Fibroblast of lung (primary cell): ENCODE results near the gene ZDHHC9. TPM values are rescaled to one million over a fixed set of nuclear protein-coding genes. Genes with fewer than 3 reads are reported as not detected.

Source experiments
- DNase-seq, 2 donors: peaks; one replicate each; pipeline versions ENCODE4 v3.0.0 to v3.0.0-alpha.2; 2010; ENCODE audit warnings: low read depth in 2 of 2
- H2AFZ ChIP-seq: 2 replicates; pipeline ENCODE4 v1.5.1; 2012; ENCODE audit warnings: low read length, control low read depth, inconsistent platforms
- H3K27ac ChIP-seq: 2 replicates; pipeline ENCODE4 v1.5.1; 2011; ENCODE audit warnings: low read length, control low read depth; ENCODE audit not compliant: insufficient read depth
- H3K27me3 ChIP-seq: 2 replicates; pipeline ENCODE4 v1.5.1; 2011; ENCODE audit warnings: mild to moderate bottlenecking, low read length; ENCODE audit not compliant: control insufficient read depth, insufficient read depth
- H3K36me3 ChIP-seq: 2 replicates; pipeline ENCODE4 v1.5.1; 2011; ENCODE audit warnings: low read length; ENCODE audit not compliant: control insufficient read depth, insufficient read depth
- H3K4me1 ChIP-seq: 2 replicates; pipeline ENCODE4 v1.5.1; 2011; ENCODE audit warnings: low read length; ENCODE audit not compliant: control insufficient read depth, insufficient read depth; ENCODE audit errors: extremely low read depth
- H3K4me2 ChIP-seq: 2 replicates; pipeline ENCODE4 v1.5.1; 2011; ENCODE audit warnings: low read length, control low read depth; ENCODE audit not compliant: insufficient read depth; ENCODE audit errors: extremely low read depth
- H3K4me3 ChIP-seq, 4 experiments: fragments of 200-600 bp in 1 of 4; sonication (generic) in 1 of 4; replicated peaks in 1 of 4; 2 replicates each; pipeline ENCODE4 v1.5.1; 2011 to 2016; ENCODE audit warnings: low read length in 4 of 4, low read depth in 3 of 4, mild to moderate bottlenecking in 3 of 4, control low read depth in 2 of 4, inconsistent platforms in 1 of 4, mixed read lengths in 1 of 4; ENCODE audit not compliant: insufficient read depth in 1 of 4; ENCODE audit errors: control extremely low read depth in 1 of 4
- H3K79me2 ChIP-seq: 2 replicates; pipeline ENCODE4 v1.5.1; 2012; ENCODE audit warnings: mild to moderate bottlenecking, low read length, inconsistent platforms; ENCODE audit not compliant: control insufficient read depth, insufficient read depth
- H3K9ac ChIP-seq: 2 replicates; pipeline ENCODE4 v1.5.1; 2011; ENCODE audit warnings: mild to moderate bottlenecking, low read length, control low read depth; ENCODE audit not compliant: insufficient read depth
- H3K9me3 ChIP-seq: 2 replicates; pipeline ENCODE4 v1.5.1; 2012; ENCODE audit warnings: low read depth, low read length; ENCODE audit not compliant: control insufficient read depth, insufficient read depth
- H4K20me1 ChIP-seq: 2 replicates; pipeline ENCODE4 v1.5.1; 2011; ENCODE audit warnings: low read length; ENCODE audit not compliant: control insufficient read depth, insufficient read depth; ENCODE audit errors: extremely low read depth
- EZH2 ChIP-seq: IDR thresholded peaks from 2 replicates; pipeline ENCODE4 v1.5.1; 2012; ENCODE audit warnings: low read length, control low read depth, mild to moderate bottlenecking; ENCODE audit errors: missing control alignments
- polyA plus RNA-seq, 2 donors: library from polyadenylated mRNA; depleted of rRNA in 1 of 2; stranded (reverse) in 1 of 2; unstranded in 1 of 2; fragments of >200 nt; gene quantifications; 2 replicates each; pipeline ENCODE4 v1.2.1, GENCODE V29; 2011 to 2012; ENCODE audit warnings: missing spikeins in 1 of 2
- total RNA-seq: library from RNA; depleted of rRNA; stranded (reverse); fragments of >200 nt; gene quantifications from 2 replicates; pipeline ENCODE4 v1.2.1, GENCODE V29; 2014
- TF ChIP-seq, protein P1 (sequence below), 2 donors: IDR thresholded peaks in 1 of 2; conservative IDR thresholded peaks in 1 of 2; 1 replicate in 1 of 2; 2 replicates in 1 of 2; pipeline ENCODE4 v1.5.1; 2011 to 2012; ENCODE audit warnings: low read length in 2 of 2, control low read depth in 1 of 2, inconsistent platforms in 1 of 2, low read depth in 1 of 2, mild to moderate bottlenecking in 1 of 2

The ZDHHC9 gene
- total and polyA plus RNA-seq, 2 donors (not counting 1 experiment from before 2014, with no cell fraction given) = 21.8 to 38.4 TPM

DNA sequence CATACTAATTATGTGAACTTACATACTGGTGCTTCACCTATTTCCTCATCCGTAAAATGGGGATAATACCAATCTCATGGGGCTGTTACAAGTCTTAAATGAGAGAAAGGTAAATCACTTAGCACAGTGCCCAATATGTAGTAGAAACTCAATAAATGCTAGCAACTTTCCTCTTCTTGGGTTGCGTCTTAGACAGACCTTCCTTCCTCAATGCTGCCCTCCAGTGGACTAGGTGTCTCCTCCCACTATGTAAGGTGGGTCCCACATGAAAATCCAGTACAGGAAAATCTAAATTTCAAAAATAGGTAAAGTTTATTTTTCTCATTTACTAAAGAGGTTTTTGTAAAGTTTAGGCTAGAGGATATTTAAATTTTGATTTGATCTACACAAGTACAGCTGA, 20.6 kb downstream of the ZDHHC9 start:
- Histone ChIP-seq H3K9ac (no peak overlapping the region), H3K4me1 (no peaks in the 10 kb centered on the region), H3K79me2 (no peaks in the 10 kb centered on the region), H3K4me2 (no peak overlapping the region), H3K36me3 (no peaks in the 10 kb centered on the region), H3K4me3 (no peak overlapping the region), H3K27ac (no peak overlapping the region), H3K27me3 (no peaks in the 10 kb centered on the region), H3K9me3 (no peaks in the 10 kb centered on the region), H4K20me1 (no peaks in the 10 kb centered on the region), H2AFZ (no peak overlapping the region)
- DNase-seq = peak; percentile 10 to 50
- TF ChIP-seq, protein P1, sequence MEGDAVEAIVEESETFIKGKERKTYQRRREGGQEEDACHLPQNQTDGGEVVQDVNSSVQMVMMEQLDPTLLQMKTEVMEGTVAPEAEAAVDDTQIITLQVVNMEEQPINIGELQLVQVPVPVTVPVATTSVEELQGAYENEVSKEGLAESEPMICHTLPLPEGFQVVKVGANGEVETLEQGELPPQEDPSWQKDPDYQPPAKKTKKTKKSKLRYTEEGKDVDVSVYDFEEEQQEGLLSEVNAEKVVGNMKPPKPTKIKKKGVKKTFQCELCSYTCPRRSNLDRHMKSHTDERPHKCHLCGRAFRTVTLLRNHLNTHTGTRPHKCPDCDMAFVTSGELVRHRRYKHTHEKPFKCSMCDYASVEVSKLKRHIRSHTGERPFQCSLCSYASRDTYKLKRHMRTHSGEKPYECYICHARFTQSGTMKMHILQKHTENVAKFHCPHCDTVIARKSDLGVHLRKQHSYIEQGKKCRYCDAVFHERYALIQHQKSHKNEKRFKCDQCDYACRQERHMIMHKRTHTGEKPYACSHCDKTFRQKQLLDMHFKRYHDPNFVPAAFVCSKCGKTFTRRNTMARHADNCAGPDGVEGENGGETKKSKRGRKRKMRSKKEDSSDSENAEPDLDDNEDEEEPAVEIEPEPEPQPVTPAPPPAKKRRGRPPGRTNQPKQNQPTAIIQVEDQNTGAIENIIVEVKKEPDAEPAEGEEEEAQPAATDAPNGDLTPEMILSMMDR (conservative IDR thresholded peaks at IDR 0.05 in 1 of 2, IDR thresholded peaks at IDR 0.05 in 1 of 2; ENCODE audit: low read depth in 1 of 2, low read length in 2 of 2) = peak; percentile 41 to 55
- no peak for TF ChIP-seq EZH2

DNA sequence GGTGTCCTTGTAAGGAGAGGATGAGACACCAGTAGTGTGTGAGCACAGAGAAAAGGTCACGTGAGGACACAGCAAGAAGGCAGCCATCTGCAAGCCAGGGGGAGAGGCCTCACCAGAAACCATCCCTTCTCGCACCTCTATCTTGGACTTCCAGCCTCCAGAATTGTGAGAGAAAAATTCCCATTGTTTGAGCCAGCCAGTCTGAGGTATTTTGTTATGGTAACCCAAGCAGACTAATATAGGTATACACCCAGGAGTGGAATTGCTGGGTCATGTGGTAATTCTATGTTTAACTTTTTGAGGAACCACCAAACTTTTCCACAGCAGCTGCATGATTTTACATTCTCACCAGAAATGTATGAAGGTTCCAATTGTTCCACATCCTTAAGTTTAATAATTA, 25.6 kb downstream of the ZDHHC9 start:
- Histone ChIP-seq H3K4me2 (no peak overlapping the region), H3K79me2 (no peaks in the 10 kb centered on the region), H3K9ac (no peak overlapping the region), H3K9me3 (no peaks in the 10 kb centered on the region), H3K4me1 (no peaks in the 10 kb centered on the region), H3K27me3 (no peaks in the 10 kb centered on the region), H3K36me3 (peaks cover 2% of the 10 kb centered on the region), H4K20me1 (no peaks in the 10 kb centered on the region), H3K4me3 (no peak overlapping the region), H2AFZ (no peak overlapping the region), H3K27ac (no peak overlapping the region)
- peak in 1 of 2 donors; percentile 16 for DNase-seq
- no peak for TF ChIP-seq EZH2
- TF ChIP-seq, protein P1 (conservative IDR thresholded peaks at IDR 0.05 in 1 of 2, IDR thresholded peaks at IDR 0.05 in 1 of 2; ENCODE audit: low read depth in 1 of 2, low read length in 2 of 2) = no peak

- TF ChIP-seq EZH2 = no peak
- TF ChIP-seq, protein P1 (conservative IDR thresholded peaks at IDR 0.05 in 1 of 2, IDR thresholded peaks at IDR 0.05 in 1 of 2; ENCODE audit: low read depth in 1 of 2, low read length in 2 of 2) = no peak
- DNase-seq = no peak
- no peaks in the 10 kb centered on the region for H3K27me3 ChIP-seq
- H3K27ac ChIP-seq = no peak overlapping the region
- no peaks in the 10 kb centered on the region for H3K9me3 ChIP-seq
- no peak overlapping the region for H2AFZ ChIP-seq
- H3K36me3 ChIP-seq = peaks cover 2% of the 10 kb centered on the region
- no peaks in the 10 kb centered on the region for H3K4me1 ChIP-seq
- no peaks in the 10 kb centered on the region for H4K20me1 ChIP-seq
- H3K79me2 ChIP-seq = no peaks in the 10 kb centered on the region
- no peak overlapping the region for H3K9ac ChIP-seq
- H3K4me2 ChIP-seq = no peak overlapping the region
- H3K4me3 ChIP-seq = no peak overlapping the region
These were observed 29.9 kb downstream of the ZDHHC9 start for GRCh38 chrX:129813662-129814368.
